Measurements from ENCODE around the gene NFAT5.
"Not testable (repeated sequence)": the region's sequence is repeated elsewhere in the genome, so short reads cannot be mapped to it uniquely, and the experiment has no call there.

The NFAT5 gene

DNA sequence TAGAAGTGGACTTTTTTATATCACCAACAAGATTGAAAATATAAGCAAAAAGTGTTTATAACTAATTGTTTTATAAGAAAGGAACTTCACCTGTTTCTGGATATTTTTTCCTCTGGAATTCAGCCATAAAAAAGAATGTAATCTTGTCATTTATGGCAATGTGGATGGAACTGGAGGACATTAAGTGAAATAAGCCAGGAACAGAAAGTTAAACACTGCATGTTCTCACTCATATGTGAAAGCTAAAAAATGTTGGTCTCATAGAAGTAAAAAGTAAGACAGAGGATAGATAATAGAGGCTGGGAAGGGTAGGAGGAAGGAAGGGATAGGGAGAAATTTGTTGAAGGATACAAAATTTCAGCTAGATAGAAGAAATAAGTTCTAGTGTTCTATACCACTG lies 67.6 kb downstream of the NFAT5 start:
- H3K9me3 ChIP-seq (ENCODE audit: insufficient read depth, low read length): no peaks in the 10 kb centered on the region
- no peaks in the 10 kb centered on the region for H3K4me1 ChIP-seq (ENCODE audit: low read length)
- H2AFZ ChIP-seq (ENCODE audit: low read depth, low read length): no peak overlapping the region
- H3K27me3 ChIP-seq (ENCODE audit: low read depth, low read length): no peaks in the 10 kb centered on the region
- peaks cover 37% of the 10 kb centered on the region for H3K36me3 ChIP-seq (replicated peaks; ENCODE audit: low read depth, low read length)
- H3K27ac ChIP-seq (ENCODE audit: low read length): no peak overlapping the region
- peaks cover 34% of the 10 kb centered on the region for H3K79me2 ChIP-seq (ENCODE audit: low read length)
- H4K20me1 ChIP-seq (ENCODE audit: insufficient read depth, low read length): no peaks in the 10 kb centered on the region
- H3K4me3 ChIP-seq (ENCODE audit: low read length): no peak overlapping the region
- H3K4me2 ChIP-seq (ENCODE audit: low read length): no peak overlapping the region
- TF ChIP-seq EZH2phosphoT487 (IDR thresholded peaks at IDR 0.05; ENCODE audit: low read depth): no peak
- TF ChIP-seq, protein P1, sequence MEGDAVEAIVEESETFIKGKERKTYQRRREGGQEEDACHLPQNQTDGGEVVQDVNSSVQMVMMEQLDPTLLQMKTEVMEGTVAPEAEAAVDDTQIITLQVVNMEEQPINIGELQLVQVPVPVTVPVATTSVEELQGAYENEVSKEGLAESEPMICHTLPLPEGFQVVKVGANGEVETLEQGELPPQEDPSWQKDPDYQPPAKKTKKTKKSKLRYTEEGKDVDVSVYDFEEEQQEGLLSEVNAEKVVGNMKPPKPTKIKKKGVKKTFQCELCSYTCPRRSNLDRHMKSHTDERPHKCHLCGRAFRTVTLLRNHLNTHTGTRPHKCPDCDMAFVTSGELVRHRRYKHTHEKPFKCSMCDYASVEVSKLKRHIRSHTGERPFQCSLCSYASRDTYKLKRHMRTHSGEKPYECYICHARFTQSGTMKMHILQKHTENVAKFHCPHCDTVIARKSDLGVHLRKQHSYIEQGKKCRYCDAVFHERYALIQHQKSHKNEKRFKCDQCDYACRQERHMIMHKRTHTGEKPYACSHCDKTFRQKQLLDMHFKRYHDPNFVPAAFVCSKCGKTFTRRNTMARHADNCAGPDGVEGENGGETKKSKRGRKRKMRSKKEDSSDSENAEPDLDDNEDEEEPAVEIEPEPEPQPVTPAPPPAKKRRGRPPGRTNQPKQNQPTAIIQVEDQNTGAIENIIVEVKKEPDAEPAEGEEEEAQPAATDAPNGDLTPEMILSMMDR (IDR thresholded peaks at IDR 0.05; ENCODE audit: low read depth, low read length): no peak
- H3K9ac ChIP-seq (ENCODE audit: low read length): no peak overlapping the region

DNA sequence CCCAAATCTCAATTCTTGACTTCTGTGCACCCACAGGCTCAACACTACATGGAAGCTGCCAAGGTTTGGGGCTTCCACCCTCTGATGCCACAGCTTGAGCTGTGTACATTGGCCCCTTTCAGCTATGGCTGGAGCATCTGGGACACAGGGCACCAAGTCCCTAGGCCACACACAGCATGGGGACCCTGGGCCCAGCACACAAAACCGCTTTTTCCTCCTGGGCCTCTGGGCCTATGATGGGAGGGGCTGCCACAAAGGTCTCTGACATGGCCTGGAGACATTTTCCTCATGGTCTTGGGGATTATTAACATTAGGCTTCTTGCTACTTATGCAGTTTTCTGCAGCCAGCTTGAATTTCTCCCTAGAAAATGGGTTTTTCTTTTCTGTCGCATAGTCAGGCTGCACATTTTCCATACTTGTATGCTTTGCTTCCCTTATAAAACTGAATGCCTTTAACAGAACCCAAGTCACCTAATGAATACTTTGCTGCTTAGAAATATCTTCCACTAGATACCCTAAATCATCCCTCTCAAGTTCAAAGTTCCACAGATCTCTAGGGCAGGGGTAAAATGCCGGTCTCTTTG lies 70.9 kb downstream of the NFAT5 start:
- not testable (repeated sequence) for H3K4me2 ChIP-seq (ENCODE audit: low read length); H2AFZ ChIP-seq (ENCODE audit: low read depth, low read length); H3K9ac ChIP-seq (ENCODE audit: low read length); H4K20me1 ChIP-seq (ENCODE audit: insufficient read depth, low read length); H3K4me1 ChIP-seq (ENCODE audit: low read length); H3K4me3 ChIP-seq (ENCODE audit: low read length); H3K27ac ChIP-seq (ENCODE audit: low read length); H3K27me3 ChIP-seq (ENCODE audit: low read depth, low read length); H3K9me3 ChIP-seq (ENCODE audit: insufficient read depth, low read length)
- Histone ChIP-seq H3K36me3 (replicated peaks; ENCODE audit: low read depth, low read length) (peaks cover 29% of the 10 kb centered on the region), H3K79me2 (ENCODE audit: low read length) (peaks cover 27% of the 10 kb centered on the region)

DNA sequence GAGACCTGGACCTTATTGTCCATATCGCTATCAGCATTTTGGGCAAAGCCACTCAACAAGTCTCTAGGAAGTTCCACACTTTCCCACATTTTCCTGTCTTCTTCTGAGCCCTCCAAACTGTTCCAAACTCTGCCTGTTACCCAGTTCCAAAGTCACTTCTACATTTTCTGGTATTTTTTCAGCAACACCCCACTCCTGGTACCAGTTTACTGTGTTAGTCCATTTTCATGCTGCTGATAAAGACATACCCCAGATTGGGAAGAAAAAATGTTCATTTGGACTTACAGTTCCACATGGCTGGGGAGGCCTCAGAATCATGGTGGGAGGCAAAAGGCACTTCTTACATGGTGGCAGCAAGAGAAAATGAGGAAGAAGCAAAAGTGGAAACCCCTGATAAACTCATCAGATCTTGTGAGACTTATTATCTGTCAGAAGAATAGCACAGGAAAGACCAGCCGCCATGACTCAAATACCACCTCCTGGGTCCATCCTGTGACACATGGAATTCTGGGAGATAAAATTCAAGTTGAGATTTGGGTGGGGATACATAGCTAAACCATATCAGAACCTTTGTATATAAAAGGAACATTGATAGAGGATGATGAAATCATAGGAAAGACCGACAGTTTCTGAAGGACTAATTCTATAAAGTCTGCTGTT lies 71.6 kb downstream of the NFAT5 start:
- H2AFZ ChIP-seq (ENCODE audit: low read depth, low read length); H3K4me3 ChIP-seq (ENCODE audit: low read length); H3K9ac ChIP-seq (ENCODE audit: low read length); H3K27me3 ChIP-seq (ENCODE audit: low read depth, low read length); H4K20me1 ChIP-seq (ENCODE audit: insufficient read depth, low read length); H3K27ac ChIP-seq (ENCODE audit: low read length); H3K9me3 ChIP-seq (ENCODE audit: insufficient read depth, low read length); H3K4me2 ChIP-seq (ENCODE audit: low read length); H3K4me1 ChIP-seq (ENCODE audit: low read length): not testable (repeated sequence)
- Histone ChIP-seq H3K79me2 (ENCODE audit: low read length) (peaks cover 21% of the 10 kb centered on the region), H3K36me3 (replicated peaks; ENCODE audit: low read depth, low read length) (peaks cover 29% of the 10 kb centered on the region)

DNA sequence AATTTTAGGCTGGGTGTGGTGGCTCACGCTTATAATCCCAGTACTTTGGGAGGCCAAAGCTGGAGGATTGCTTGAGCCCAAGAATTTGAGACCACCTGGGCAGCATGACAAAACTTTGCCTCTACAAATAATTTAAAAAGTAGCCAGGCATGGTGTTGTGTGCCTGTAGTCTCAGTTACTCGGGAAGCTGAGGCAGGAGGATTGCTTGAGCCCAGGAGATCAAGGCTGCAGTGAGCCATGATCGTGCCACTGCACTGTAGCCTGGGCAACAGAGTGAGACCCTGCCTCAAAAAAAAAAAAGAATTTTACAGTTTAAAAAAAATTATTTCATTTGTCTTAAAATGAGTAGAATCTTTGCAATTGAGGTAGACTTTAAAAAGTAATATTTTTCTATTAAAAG lies 78.2 kb downstream of the NFAT5 start:
- H3K9ac ChIP-seq (ENCODE audit: low read length); H2AFZ ChIP-seq (ENCODE audit: low read depth, low read length); H3K27ac ChIP-seq (ENCODE audit: low read length); H3K27me3 ChIP-seq (ENCODE audit: low read depth, low read length); H3K9me3 ChIP-seq (ENCODE audit: insufficient read depth, low read length); H3K4me3 ChIP-seq (ENCODE audit: low read length); H3K4me2 ChIP-seq (ENCODE audit: low read length); H3K4me1 ChIP-seq (ENCODE audit: low read length): not testable (repeated sequence)
- Histone ChIP-seq H3K79me2 (ENCODE audit: low read length) (peaks cover 39% of the 10 kb centered on the region), H4K20me1 (ENCODE audit: insufficient read depth, low read length) (peaks cover 18% of the 10 kb centered on the region), H3K36me3 (replicated peaks; ENCODE audit: low read depth, low read length) (peaks cover 16% of the 10 kb centered on the region)

DNA sequence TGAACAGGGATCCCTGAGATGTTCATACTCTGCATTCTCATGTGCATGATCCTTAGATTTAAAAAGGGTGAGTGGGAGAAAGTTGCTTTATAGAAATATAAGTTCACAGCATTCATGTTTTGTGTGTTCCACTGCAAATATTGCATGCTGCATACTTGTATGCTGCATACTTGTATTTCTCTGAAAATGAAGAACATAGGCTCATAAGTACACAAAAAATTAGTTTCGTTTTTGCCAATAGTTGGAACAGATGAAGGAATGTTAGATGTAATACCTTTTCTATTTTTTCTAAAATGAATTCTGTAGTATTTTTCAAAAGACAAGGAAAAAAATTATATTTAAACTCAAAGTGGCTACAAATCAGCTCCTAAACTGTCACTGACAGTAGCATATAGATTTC lies 79.0 kb downstream of the NFAT5 start:
- no peaks in the 10 kb centered on the region for H3K9me3 ChIP-seq (ENCODE audit: insufficient read depth, low read length)
- TF ChIP-seq EZH2phosphoT487 (IDR thresholded peaks at IDR 0.05; ENCODE audit: low read depth): no peak
- TF ChIP-seq, protein P1 (IDR thresholded peaks at IDR 0.05; ENCODE audit: low read depth, low read length): no peak
- H3K4me2 ChIP-seq (ENCODE audit: low read length): no peak overlapping the region
- H2AFZ ChIP-seq (ENCODE audit: low read depth, low read length): no peak overlapping the region
- no peaks in the 10 kb centered on the region for H3K27me3 ChIP-seq (ENCODE audit: low read depth, low read length)
- H3K79me2 ChIP-seq (ENCODE audit: low read length): peaks cover 39% of the 10 kb centered on the region
- peaks cover 18% of the 10 kb centered on the region for H4K20me1 ChIP-seq (ENCODE audit: insufficient read depth, low read length)
- H3K4me1 ChIP-seq (ENCODE audit: low read length): no peaks in the 10 kb centered on the region
- H3K9ac ChIP-seq (ENCODE audit: low read length): no peak overlapping the region
- peaks cover 16% of the 10 kb centered on the region for H3K36me3 ChIP-seq (replicated peaks; ENCODE audit: low read depth, low read length)
- no peak overlapping the region for H3K27ac ChIP-seq (ENCODE audit: low read length)
- no peak overlapping the region for H3K4me3 ChIP-seq (ENCODE audit: low read length)
